ENCODE results near the gene PDE11A. TPM values are rescaled to one million over a fixed set of nuclear protein-coding genes. Genes with fewer than 3 reads are reported as not detected.

PDE11A gene
- total RNA-seq, 2 donors from 2014 or later: 1.5 to 1.9 TPM

- H3K27me3 Mint-ChIP-seq (ENCODE audit: insufficient read depth): peaks cover 29% of the 10 kb centered on the region
- Histone ChIP-seq H3K36me3 (ENCODE audit: control insufficient read depth, insufficient read depth, low read length) (no peaks in the 10 kb centered on the region), H3K27me3 (ENCODE audit: control insufficient read depth, insufficient read depth, low read length, poor library complexity, severe bottlenecking) (peaks cover 20% of the 10 kb centered on the region), H3K9me3 (ENCODE audit: control insufficient read depth, low read length) (no peaks in the 10 kb centered on the region), H3K4me1 (ENCODE audit: control insufficient read depth, insufficient read depth, low read length) (no peaks in the 10 kb centered on the region), H3K9ac (ENCODE audit: extremely low read depth, low read length, poor library complexity, severe bottlenecking) (no peak overlapping the region), H3K27ac (ENCODE audit: low read depth, low read length) (no peak overlapping the region), H3K4me3 (ENCODE audit: low read length) (no peak overlapping the region)
- no peaks in the 10 kb centered on the region for H3K36me3 Mint-ChIP-seq (ENCODE audit: low read depth)
- no peak for TF ChIP-seq CTCF (conservative IDR thresholded peaks at IDR 0.05)
- no peaks in the 10 kb centered on the region for H3K4me1 Mint-ChIP-seq
- H3K9me3 Mint-ChIP-seq: no peaks in the 10 kb centered on the region
- WGBS, 2 experiments (ENCODE audit: insufficient coverage in 1 of 2, insufficient read length in 1 of 2): 78 to 100% methylated on average over 1 of the region's 1 CpG
- H3K4me3 Mint-ChIP-seq: no peak overlapping the region
- H3K27ac Mint-ChIP-seq: no peak overlapping the region
- DNase-seq: no peak
Measured at GRCh38 chr2:178066890-178067669, 5.5 kb downstream of the PDE11A start.

GRCh38 chr2:178066324-178066723 is 6.3 kb downstream of the PDE11A start:
- H3K4me1 Mint-ChIP-seq: no peaks in the 10 kb centered on the region
- Histone ChIP-seq H3K27ac (ENCODE audit: low read depth, low read length) (no peak overlapping the region), H3K9me3 (ENCODE audit: control insufficient read depth, low read length) (no peaks in the 10 kb centered on the region), H3K36me3 (ENCODE audit: control insufficient read depth, insufficient read depth, low read length) (no peaks in the 10 kb centered on the region), H3K27me3 (ENCODE audit: control insufficient read depth, insufficient read depth, low read length, poor library complexity, severe bottlenecking) (peaks cover 12% of the 10 kb centered on the region), H3K4me3 (ENCODE audit: low read length) (no peak overlapping the region), H3K9ac (ENCODE audit: extremely low read depth, low read length, poor library complexity, severe bottlenecking) (no peak overlapping the region), H3K4me1 (ENCODE audit: control insufficient read depth, insufficient read depth, low read length) (no peaks in the 10 kb centered on the region)
- no peaks in the 10 kb centered on the region for H3K36me3 Mint-ChIP-seq (ENCODE audit: low read depth)
- DNase-seq: no peak
- no peaks in the 10 kb centered on the region for H3K9me3 Mint-ChIP-seq
- H3K4me3 Mint-ChIP-seq: no peak overlapping the region
- 89 to 90% methylated on average over 2 to 3 of the region's 3 CpGs for WGBS, 2 experiments (ENCODE audit: insufficient coverage in 1 of 2, insufficient read length in 1 of 2)
- no peak overlapping the region for H3K27ac Mint-ChIP-seq
- TF ChIP-seq CTCF (conservative IDR thresholded peaks at IDR 0.05): no peak
- H3K27me3 Mint-ChIP-seq (ENCODE audit: insufficient read depth): peaks cover 23% of the 10 kb centered on the region

GRCh38 chr2:178059681-178060080 is 12.9 kb downstream of the PDE11A start:
- Histone ChIP-seq H3K9me3 (ENCODE audit: control insufficient read depth, low read length) (no peaks in the 10 kb centered on the region), H3K9ac (ENCODE audit: extremely low read depth, low read length, poor library complexity, severe bottlenecking) (no peak overlapping the region), H3K4me1 (ENCODE audit: control insufficient read depth, insufficient read depth, low read length) (no peaks in the 10 kb centered on the region), H3K27ac (ENCODE audit: low read depth, low read length) (no peak overlapping the region), H3K36me3 (ENCODE audit: control insufficient read depth, insufficient read depth, low read length) (no peaks in the 10 kb centered on the region), H3K27me3 (ENCODE audit: control insufficient read depth, insufficient read depth, low read length, poor library complexity, severe bottlenecking) (no peaks in the 10 kb centered on the region), H3K4me3 (ENCODE audit: low read length) (no peak overlapping the region)
- no peak for DNase-seq
- Mint-ChIP-seq H3K4me1 (peaks cover 5% of the 10 kb centered on the region), H3K27me3 (ENCODE audit: insufficient read depth) (peaks cover 3% of the 10 kb centered on the region), H3K27ac (no peak overlapping the region), H3K36me3 (ENCODE audit: low read depth) (no peaks in the 10 kb centered on the region), H3K4me3 (no peak overlapping the region), H3K9me3 (no peaks in the 10 kb centered on the region)
- TF ChIP-seq CTCF (conservative IDR thresholded peaks at IDR 0.05): no peak
- 92 to 100% methylated on average over 1 to 2 of the region's 2 CpGs for WGBS, 2 experiments (ENCODE audit: insufficient coverage in 1 of 2, insufficient read length in 1 of 2)
